ENCODE measurements around the gene STAT4.

Gene STAT4

DNA sequence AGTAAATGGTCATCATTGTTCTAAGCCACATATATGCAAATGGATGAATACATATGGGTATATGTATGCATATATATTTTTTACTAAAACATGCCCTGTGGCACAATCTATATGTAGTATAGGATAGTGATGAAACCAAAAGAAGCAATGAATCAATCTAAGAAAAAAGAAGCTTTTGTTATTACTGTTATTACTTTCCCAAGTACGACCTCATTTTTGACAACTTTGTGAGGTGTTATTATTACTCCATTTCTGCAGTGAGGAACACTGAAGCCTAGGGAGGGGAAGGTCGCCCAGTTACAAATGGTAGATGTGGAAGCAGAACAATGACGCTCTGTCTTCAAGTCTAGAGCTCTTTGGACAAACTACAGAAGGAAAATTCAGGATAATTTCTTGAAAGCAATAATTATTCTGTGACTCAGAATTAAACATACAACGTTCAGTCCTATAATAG is 38.3 kb downstream of the STAT4 start:
- no peak for DNase-seq
- no peak overlapping the region for H3K4me3 ChIP-seq (ENCODE audit: low read depth, low read length)
- H3K27ac ChIP-seq, result no peak overlapping the region
- in situ Hi-C loops (cut with HindIII; ENCODE audit: low pct_ligation_motif_present, low sequenced_read_pairs), result no loop called here
- H3K36me3 ChIP-seq (replicated peaks), result no peaks in the 10 kb centered on the region
- TF ChIP-seq, protein P1, sequence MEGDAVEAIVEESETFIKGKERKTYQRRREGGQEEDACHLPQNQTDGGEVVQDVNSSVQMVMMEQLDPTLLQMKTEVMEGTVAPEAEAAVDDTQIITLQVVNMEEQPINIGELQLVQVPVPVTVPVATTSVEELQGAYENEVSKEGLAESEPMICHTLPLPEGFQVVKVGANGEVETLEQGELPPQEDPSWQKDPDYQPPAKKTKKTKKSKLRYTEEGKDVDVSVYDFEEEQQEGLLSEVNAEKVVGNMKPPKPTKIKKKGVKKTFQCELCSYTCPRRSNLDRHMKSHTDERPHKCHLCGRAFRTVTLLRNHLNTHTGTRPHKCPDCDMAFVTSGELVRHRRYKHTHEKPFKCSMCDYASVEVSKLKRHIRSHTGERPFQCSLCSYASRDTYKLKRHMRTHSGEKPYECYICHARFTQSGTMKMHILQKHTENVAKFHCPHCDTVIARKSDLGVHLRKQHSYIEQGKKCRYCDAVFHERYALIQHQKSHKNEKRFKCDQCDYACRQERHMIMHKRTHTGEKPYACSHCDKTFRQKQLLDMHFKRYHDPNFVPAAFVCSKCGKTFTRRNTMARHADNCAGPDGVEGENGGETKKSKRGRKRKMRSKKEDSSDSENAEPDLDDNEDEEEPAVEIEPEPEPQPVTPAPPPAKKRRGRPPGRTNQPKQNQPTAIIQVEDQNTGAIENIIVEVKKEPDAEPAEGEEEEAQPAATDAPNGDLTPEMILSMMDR (IDR thresholded peaks at IDR 0.05; ENCODE audit: low read depth, low read length, missing control alignments), result no peak
- no peaks in the 10 kb centered on the region for H3K27me3 ChIP-seq (replicated peaks)

- no peaks in the 10 kb centered on the region for H3K36me3 ChIP-seq (replicated peaks)
- in situ Hi-C loops (cut with HindIII; ENCODE audit: low pct_ligation_motif_present, low sequenced_read_pairs), result no loop called here
- peak; percentile 56 for DNase-seq
- no peak overlapping the region for H3K4me3 ChIP-seq (ENCODE audit: low read depth, low read length)
- TF ChIP-seq, protein P1 (IDR thresholded peaks at IDR 0.05; ENCODE audit: low read depth, low read length, missing control alignments), result no peak
- H3K27me3 ChIP-seq (replicated peaks), result no peaks in the 10 kb centered on the region
- H3K27ac ChIP-seq, result no peak overlapping the region
Observed at GRCh38 chr2:191109888-191110287, 40.9 kb downstream of the STAT4 start.

DNA sequence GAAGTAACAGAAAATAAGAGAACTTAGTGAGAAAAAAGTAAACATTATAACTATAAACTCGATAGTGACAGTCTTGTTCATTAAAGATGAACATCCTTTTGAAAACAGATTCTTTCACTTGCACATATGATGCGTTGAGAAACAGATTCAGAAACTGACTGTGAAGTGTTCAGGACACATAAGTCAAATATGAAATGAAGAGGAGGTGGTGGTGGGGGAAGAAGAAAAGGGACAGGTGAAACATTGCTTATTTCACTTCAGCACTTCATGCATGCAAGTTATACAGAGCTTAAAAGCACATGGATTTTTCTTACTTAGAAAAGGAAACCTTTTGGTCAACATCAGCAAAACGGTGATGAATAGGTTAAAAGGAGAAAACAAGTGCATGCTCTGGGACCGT is 42.5 kb downstream of the STAT4 start:
- Histone ChIP-seq H3K36me3 (replicated peaks) (no peaks in the 10 kb centered on the region), H3K4me3 (ENCODE audit: low read depth, low read length) (no peak overlapping the region), H3K27ac (no peak overlapping the region), H3K27me3 (replicated peaks) (no peaks in the 10 kb centered on the region)
- in situ Hi-C loops (cut with HindIII; ENCODE audit: low pct_ligation_motif_present, low sequenced_read_pairs), result no loop called here
- TF ChIP-seq, protein P1 (IDR thresholded peaks at IDR 0.05; ENCODE audit: low read depth, low read length, missing control alignments), result no peak
- DNase-seq, result no peak

- Histone ChIP-seq H3K36me3 (replicated peaks) (no peaks in the 10 kb centered on the region), H3K27ac (no peak overlapping the region), H3K4me3 (ENCODE audit: low read depth, low read length) (no peak overlapping the region), H3K27me3 (replicated peaks) (no peaks in the 10 kb centered on the region)
- peak; percentile 38 for DNase-seq
- TF ChIP-seq, protein P1 (IDR thresholded peaks at IDR 0.05; ENCODE audit: low read depth, low read length, missing control alignments), result no peak
- in situ Hi-C loops (cut with HindIII; ENCODE audit: low pct_ligation_motif_present, low sequenced_read_pairs), result no loop called here
Observed at GRCh38 chr2:191105082-191105481, 45.7 kb downstream of the STAT4 start.

DNA sequence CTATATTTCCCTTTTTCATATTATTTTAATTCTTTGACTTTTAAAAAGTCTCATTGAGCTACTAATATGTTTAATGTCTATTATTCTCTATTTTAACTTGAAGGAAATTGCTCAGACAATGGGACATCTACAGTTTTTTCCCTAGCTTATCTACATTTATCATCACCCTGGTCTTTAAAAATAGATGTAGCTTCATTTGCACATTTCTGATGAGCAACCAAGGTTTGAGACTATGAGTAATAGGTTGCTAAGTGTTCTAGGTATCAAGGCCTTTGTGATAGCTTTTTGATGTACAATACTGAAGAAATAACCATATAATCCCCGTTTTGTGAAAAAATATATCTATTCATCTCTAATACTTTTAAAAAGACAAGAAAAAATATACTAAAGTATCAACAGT is 47.0 kb downstream of the STAT4 start:
- Histone ChIP-seq H3K4me3 (ENCODE audit: low read depth, low read length) (no peak overlapping the region), H3K27ac (no peak overlapping the region), H3K27me3 (replicated peaks) (no peaks in the 10 kb centered on the region), H3K36me3 (replicated peaks) (no peaks in the 10 kb centered on the region)
- no peak for DNase-seq
- TF ChIP-seq, protein P1 (IDR thresholded peaks at IDR 0.05; ENCODE audit: low read depth, low read length, missing control alignments), result no peak
- in situ Hi-C loops (cut with HindIII; ENCODE audit: low pct_ligation_motif_present, low sequenced_read_pairs), result no loop called here

DNA sequence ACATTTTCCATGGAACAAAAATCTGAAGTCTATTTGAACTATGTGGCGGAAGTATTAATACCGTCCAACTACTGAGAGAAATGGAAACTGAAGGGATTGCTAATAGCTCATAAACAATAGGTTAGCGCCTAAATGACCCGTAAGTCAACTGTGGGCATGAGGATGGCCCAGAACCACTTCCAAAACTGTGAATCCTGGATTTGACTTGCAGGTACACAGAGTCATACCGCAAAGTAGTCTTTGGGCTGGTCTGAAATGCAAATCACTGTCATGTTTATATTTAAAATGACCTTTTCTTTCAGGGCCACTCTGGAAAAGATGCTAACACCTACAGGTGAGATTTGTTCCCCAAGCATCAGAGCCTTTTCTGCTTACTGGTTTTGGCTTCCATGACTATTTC is 50.6 kb downstream of the STAT4 start:
- no peak overlapping the region for H3K4me3 ChIP-seq (ENCODE audit: low read depth, low read length)
- in situ Hi-C loops (cut with HindIII; ENCODE audit: low pct_ligation_motif_present, low sequenced_read_pairs), result no loop called here
- TF ChIP-seq, protein P1 (IDR thresholded peaks at IDR 0.05; ENCODE audit: low read depth, low read length, missing control alignments), result no peak
- H3K27me3 ChIP-seq (replicated peaks), result no peaks in the 10 kb centered on the region
- no peak overlapping the region for H3K27ac ChIP-seq
- H3K36me3 ChIP-seq (replicated peaks), result no peaks in the 10 kb centered on the region
- DNase-seq, result no peak
